Activated CD4-positive, alpha-beta memory T cell treated with anti-CD3 and anti-CD28 coated beads for 36 hours (primary cell): Measurements from ENCODE around the gene NAV3. TPM values are rescaled to one million over a fixed set of nuclear protein-coding genes. Genes with fewer than 3 reads are reported as not detected.

ENCODE experiments used
- CTCF ChIA-PET: fragments of 350-600 bp; sonication (Branson Sonifier 250); formaldehyde crosslinking; loops from one replicate; lab custom pipeline; 2021; ENCODE audit warnings: antibody characterized with exemption, inconsistent platforms; lab: Charles Lee
- POLR2A ChIA-PET: fragments of 350-600 bp; sonication (Branson Sonifier 250); formaldehyde crosslinking; loops from one replicate; lab custom pipeline; 2021; ENCODE audit warnings: antibody characterized with exemption; lab: Charles Lee
- DNase-seq: peaks from one replicate; pipeline ENCODE4 v3.0.0-alpha.2; 2020
- H3K27ac Mint-ChIP-seq: one replicate; pipeline ENCODE4 v1.8.0; 2021; ENCODE audit warnings: mixed read lengths
- H3K27me3 Mint-ChIP-seq: one replicate; pipeline ENCODE4 v1.8.0; 2021; ENCODE audit warnings: mixed read lengths
- H3K36me3 Mint-ChIP-seq: one replicate; pipeline ENCODE4 v1.8.0; 2021; ENCODE audit warnings: mixed read lengths
- H3K4me1 Mint-ChIP-seq: one replicate; pipeline ENCODE4 v1.8.0; 2021; ENCODE audit warnings: low read depth, mixed read lengths
- H3K4me3 Mint-ChIP-seq: one replicate; pipeline ENCODE4 v1.8.0; 2021; ENCODE audit warnings: mild to moderate bottlenecking, mixed read lengths
- H3K9me3 Mint-ChIP-seq: one replicate; pipeline ENCODE4 v1.8.0; 2021; ENCODE audit warnings: mixed read lengths
- intact Hi-C: fragments of 100-400 bp; cut with micrococcal nuclease; formaldehyde crosslinking; loops from one replicate; pipeline ENCODE4 v1.15.1; 2023
- total RNA-seq, 2 experiments: library from RNA; stranded (reverse); gene quantifications; one replicate each; pipeline ENCODE4 v1.2.3, GENCODE V29; 2021

NAV3 gene
- total RNA-seq, 2 experiments from 2014 or later: not detected

GRCh38 chr12:77847680-77848431, 17.2 kb downstream of the NAV3 start:
- Mint-ChIP-seq H3K27me3 (no peaks in the 10 kb centered on the region), H3K4me1 (no peaks in the 10 kb centered on the region), H3K36me3 (no peaks in the 10 kb centered on the region), H3K4me3 (no peak overlapping the region), H3K27ac (no peak overlapping the region), H3K9me3 (peaks cover 8% of the 10 kb centered on the region)
- POLR2A ChIA-PET: no interaction called here
- CTCF ChIA-PET: no interaction called here
- intact Hi-C loops: no loop called here
- DNase-seq: no peak

- no peaks in the 10 kb centered on the region for H3K27me3 Mint-ChIP-seq
- POLR2A ChIA-PET: no interaction called here
- DNase-seq: no peak
- H3K4me1 Mint-ChIP-seq: no peaks in the 10 kb centered on the region
- no peaks in the 10 kb centered on the region for H3K36me3 Mint-ChIP-seq
- CTCF ChIA-PET: no interaction called here
- H3K27ac Mint-ChIP-seq: no peak overlapping the region
- no peak overlapping the region for H3K4me3 Mint-ChIP-seq
- intact Hi-C loops: no loop called here
- peaks cover 5% of the 10 kb centered on the region for H3K9me3 Mint-ChIP-seq
Observed at GRCh38 chr12:77850129-77850528, 19.4 kb downstream of the NAV3 start.

- H3K4me1 Mint-ChIP-seq: no peaks in the 10 kb centered on the region
- H3K4me3 Mint-ChIP-seq: no peak overlapping the region
- intact Hi-C loops: no loop called here
- H3K27ac Mint-ChIP-seq: no peak overlapping the region
- CTCF ChIA-PET: no interaction called here
- peaks cover 5% of the 10 kb centered on the region for H3K9me3 Mint-ChIP-seq
- POLR2A ChIA-PET: no interaction called here
- no peak for DNase-seq
- H3K27me3 Mint-ChIP-seq: no peaks in the 10 kb centered on the region
- no peaks in the 10 kb centered on the region for H3K36me3 Mint-ChIP-seq
Observed at GRCh38 chr12:77850698-77851097, 20.0 kb downstream of the NAV3 start.

DNA sequence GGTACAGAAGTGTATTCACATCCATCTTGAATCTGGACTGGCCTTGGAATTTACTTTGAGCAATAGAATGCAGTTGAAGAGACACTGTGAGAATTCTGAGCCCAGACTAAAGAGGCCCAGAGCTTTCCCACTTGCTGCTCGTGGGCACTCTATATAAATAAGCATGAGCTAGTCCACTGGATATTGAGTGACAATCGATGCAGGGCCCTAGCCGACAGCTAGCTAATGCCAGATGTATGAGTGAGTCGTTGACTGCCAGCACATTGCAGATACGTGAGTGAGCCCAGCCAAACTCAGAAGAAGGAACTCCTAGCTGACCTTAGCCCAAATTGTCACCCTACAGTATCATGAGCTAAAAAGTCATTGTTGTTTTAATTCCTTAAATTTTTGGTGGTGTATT, 24.9 kb downstream of the NAV3 start:
- CTCF ChIA-PET: no interaction called here

DNA sequence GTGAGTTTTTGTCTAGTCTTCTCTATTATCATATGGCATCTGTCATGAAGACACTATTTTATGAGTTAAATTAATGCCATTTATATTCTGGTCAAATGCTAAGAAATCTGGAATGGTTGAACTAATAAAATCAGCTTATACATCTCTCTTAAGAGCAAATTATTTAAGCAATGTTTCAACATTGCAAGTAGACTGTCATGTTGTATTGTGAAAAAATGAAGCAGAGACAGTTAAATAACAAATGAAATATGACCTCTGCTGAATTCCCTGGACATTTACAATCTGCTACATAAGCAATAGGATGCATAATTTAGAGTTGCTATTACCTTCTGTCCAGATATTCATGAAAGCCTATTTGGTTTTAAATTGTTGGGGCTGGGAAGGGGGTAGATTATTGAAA, 30.6 kb downstream of the NAV3 start:
- Mint-ChIP-seq H3K27ac (no peak overlapping the region), H3K4me1 (no peaks in the 10 kb centered on the region), H3K36me3 (no peaks in the 10 kb centered on the region), H3K9me3 (peaks cover 4% of the 10 kb centered on the region), H3K4me3 (no peak overlapping the region), H3K27me3 (no peaks in the 10 kb centered on the region)
- CTCF ChIA-PET: no interaction called here
- intact Hi-C loops: no loop called here
- no peak for DNase-seq
- POLR2A ChIA-PET: no interaction called here

More for the DNA sequence above, 24.9 kb downstream of the NAV3 start:
- POLR2A ChIA-PET: no interaction called here
- Mint-ChIP-seq H3K36me3 (no peaks in the 10 kb centered on the region), H3K27ac (no peak overlapping the region), H3K4me1 (no peaks in the 10 kb centered on the region), H3K4me3 (no peak overlapping the region), H3K9me3 (peaks cover 7% of the 10 kb centered on the region), H3K27me3 (no peaks in the 10 kb centered on the region)
- intact Hi-C loops: no loop called here
- DNase-seq: no peak

- Mint-ChIP-seq H3K27ac (no peak overlapping the region), H3K9me3 (peaks cover 2% of the 10 kb centered on the region), H3K27me3 (no peaks in the 10 kb centered on the region), H3K4me3 (no peak overlapping the region), H3K4me1 (no peaks in the 10 kb centered on the region), H3K36me3 (no peaks in the 10 kb centered on the region)
- intact Hi-C loops: no loop called here
- ChIA-PET CTCF (no interaction called here), POLR2A (no interaction called here)
- DNase-seq: no peak
Observed at GRCh38 chr12:77865178-77865577, 34.5 kb downstream of the NAV3 start.

GRCh38 chr12:77878901-77879300, 48.2 kb downstream of the NAV3 start:
- no peaks in the 10 kb centered on the region for H3K36me3 Mint-ChIP-seq
- H3K27ac Mint-ChIP-seq: no peak overlapping the region
- H3K4me1 Mint-ChIP-seq: no peaks in the 10 kb centered on the region
- ChIA-PET CTCF (no interaction called here), POLR2A (no interaction called here)
- H3K4me3 Mint-ChIP-seq: no peak overlapping the region
- H3K9me3 Mint-ChIP-seq: peaks cover 4% of the 10 kb centered on the region
- H3K27me3 Mint-ChIP-seq: no peaks in the 10 kb centered on the region
- intact Hi-C loops: no loop called here
- DNase-seq: no peak

DNA sequence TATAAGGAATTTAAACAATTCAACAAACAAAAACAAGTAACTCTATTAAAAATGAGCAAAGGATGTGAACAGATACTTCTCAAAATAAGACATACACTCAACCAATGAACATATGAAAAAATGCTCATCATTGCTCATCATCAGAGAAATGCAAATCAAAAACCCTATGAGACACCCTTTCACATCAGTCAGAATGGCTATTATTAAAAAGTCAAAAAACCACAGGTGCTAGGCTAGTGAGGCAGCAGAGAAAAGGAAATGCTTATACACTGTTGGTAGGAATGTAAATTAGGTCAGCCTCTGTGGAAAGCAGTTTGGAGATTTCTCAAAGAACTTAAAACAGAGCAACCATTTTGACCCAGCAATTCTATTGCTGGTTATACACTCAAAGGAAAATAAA, 52.0 kb downstream of the NAV3 start:
- CTCF ChIA-PET: no interaction called here
- POLR2A ChIA-PET: no interaction called here
- Mint-ChIP-seq H3K27me3 (no peaks in the 10 kb centered on the region), H3K4me1 (no peaks in the 10 kb centered on the region), H3K4me3 (no peak overlapping the region), H3K36me3 (no peaks in the 10 kb centered on the region), H3K9me3 (peaks cover 9% of the 10 kb centered on the region), H3K27ac (no peak overlapping the region)
- DNase-seq: no peak
- intact Hi-C loops: no loop called here

- Mint-ChIP-seq H3K36me3 (no peaks in the 10 kb centered on the region), H3K27me3 (no peaks in the 10 kb centered on the region), H3K27ac (no peak overlapping the region), H3K4me3 (no peak overlapping the region), H3K4me1 (no peaks in the 10 kb centered on the region), H3K9me3 (peaks cover 5% of the 10 kb centered on the region)
- no peak for DNase-seq
- POLR2A ChIA-PET: no interaction called here
- intact Hi-C loops: no loop called here
- CTCF ChIA-PET: no interaction called here
Observed at GRCh38 chr12:77888611-77889010, 57.9 kb downstream of the NAV3 start.

GRCh38 chr12:77891518-77892147, 60.9 kb downstream of the NAV3 start:
- intact Hi-C loops: no loop called here
- H3K4me3 Mint-ChIP-seq: no peak overlapping the region
- no peaks in the 10 kb centered on the region for H3K4me1 Mint-ChIP-seq
- H3K9me3 Mint-ChIP-seq: no peaks in the 10 kb centered on the region
- no peak overlapping the region for H3K27ac Mint-ChIP-seq
- no peak for DNase-seq
- no peaks in the 10 kb centered on the region for H3K27me3 Mint-ChIP-seq
- H3K36me3 Mint-ChIP-seq: no peaks in the 10 kb centered on the region
- CTCF ChIA-PET: no interaction called here
- POLR2A ChIA-PET: no interaction called here

DNA sequence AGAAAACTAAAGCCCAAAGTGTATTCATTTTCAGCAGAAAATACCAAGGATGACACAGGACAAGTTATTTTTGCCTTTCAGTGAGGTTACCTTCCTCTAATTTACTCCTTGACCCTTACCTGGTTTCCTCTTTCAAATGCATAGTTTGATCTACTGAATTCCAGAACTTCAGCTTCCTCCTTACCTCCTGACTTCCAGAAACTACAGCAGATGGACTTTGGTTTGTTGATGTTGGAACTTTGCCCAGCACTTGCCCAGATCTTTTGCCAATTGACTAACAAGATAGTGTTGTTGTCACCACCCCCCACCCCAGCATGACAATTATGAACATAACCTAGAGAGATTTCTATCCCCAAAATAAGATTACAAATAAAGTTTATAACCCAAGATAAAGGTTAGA, 63.2 kb downstream of the NAV3 start:
- no peak for DNase-seq
- no peak overlapping the region for H3K27ac Mint-ChIP-seq
- no peaks in the 10 kb centered on the region for H3K36me3 Mint-ChIP-seq
- POLR2A ChIA-PET: no interaction called here
- intact Hi-C loops: no loop called here
- CTCF ChIA-PET: no interaction called here
- peaks cover 2% of the 10 kb centered on the region for H3K9me3 Mint-ChIP-seq
- H3K4me3 Mint-ChIP-seq: no peak overlapping the region
- no peaks in the 10 kb centered on the region for H3K27me3 Mint-ChIP-seq
- no peaks in the 10 kb centered on the region for H3K4me1 Mint-ChIP-seq

GRCh38 chr12:77894556-77894955, 63.9 kb downstream of the NAV3 start:
- intact Hi-C loops: no loop called here
- Mint-ChIP-seq H3K4me3 (no peak overlapping the region), H3K27ac (no peak overlapping the region), H3K4me1 (no peaks in the 10 kb centered on the region), H3K9me3 (peaks cover 2% of the 10 kb centered on the region), H3K27me3 (no peaks in the 10 kb centered on the region), H3K36me3 (no peaks in the 10 kb centered on the region)
- no peak for DNase-seq
- CTCF ChIA-PET: no interaction called here
- POLR2A ChIA-PET: no interaction called here

- intact Hi-C loops: no loop called here
- peaks cover 7% of the 10 kb centered on the region for H3K9me3 Mint-ChIP-seq
- H3K4me3 Mint-ChIP-seq: no peak overlapping the region
- no peak for DNase-seq
- no peaks in the 10 kb centered on the region for H3K36me3 Mint-ChIP-seq
- H3K4me1 Mint-ChIP-seq: no peaks in the 10 kb centered on the region
- H3K27me3 Mint-ChIP-seq: no peaks in the 10 kb centered on the region
- ChIA-PET POLR2A (no interaction called here), CTCF (no interaction called here)
- H3K27ac Mint-ChIP-seq: no peak overlapping the region
Observed at GRCh38 chr12:77895699-77896098, 65.0 kb downstream of the NAV3 start.
